Activated naive CD8-positive, alpha-beta T cell treated with anti-CD3 and anti-CD28 coated beads for 36 hours (primary cell): ENCODE results near the gene SLC6A11. TPM values are rescaled to one million over a fixed set of nuclear protein-coding genes. Genes with fewer than 3 reads are reported as not detected.
A peak's percentile ranks its signal among the peaks of the same experiment; 100 is the strongest.

Source experiments
- DNase-seq: peaks from one replicate; pipeline ENCODE4 v3.0.0; 2021
- H3K27ac Mint-ChIP-seq: one replicate; pipeline ENCODE4 v1.8.0; 2022; ENCODE audit warnings: mild to moderate bottlenecking, moderate library complexity, mixed read lengths
- H3K27me3 Mint-ChIP-seq: one replicate; pipeline ENCODE4 v1.8.0; 2022; ENCODE audit warnings: mild to moderate bottlenecking, mixed read lengths
- H3K36me3 Mint-ChIP-seq: one replicate; pipeline ENCODE4 v1.8.0; 2021; ENCODE audit warnings: mild to moderate bottlenecking, mixed read lengths
- H3K4me1 Mint-ChIP-seq: one replicate; pipeline ENCODE4 v1.8.0; 2021; ENCODE audit warnings: mixed read lengths
- H3K4me3 Mint-ChIP-seq: one replicate; pipeline ENCODE4 v1.8.0; 2022; ENCODE audit warnings: mild to moderate bottlenecking, moderate library complexity, mixed read lengths
- H3K9me3 Mint-ChIP-seq: one replicate; pipeline ENCODE4 v1.8.0; 2022; ENCODE audit warnings: mixed read lengths
- total RNA-seq, 2 experiments: library from RNA; stranded (reverse); gene quantifications; one replicate each; pipeline ENCODE4 v1.2.3, GENCODE V29; 2021

SLC6A11 gene
- total RNA-seq, 2 experiments from 2014 or later, result not detected

GRCh38 chr3:10845001-10845761 is 29.2 kb downstream of the SLC6A11 start:
- Mint-ChIP-seq H3K27me3 (peaks cover 10% of the 10 kb centered on the region), H3K36me3 (no peaks in the 10 kb centered on the region), H3K27ac (no peak overlapping the region), H3K4me1 (peaks cover 6% of the 10 kb centered on the region), H3K9me3 (no peaks in the 10 kb centered on the region), H3K4me3 (no peak overlapping the region)
- DNase-seq, result no peak

DNA sequence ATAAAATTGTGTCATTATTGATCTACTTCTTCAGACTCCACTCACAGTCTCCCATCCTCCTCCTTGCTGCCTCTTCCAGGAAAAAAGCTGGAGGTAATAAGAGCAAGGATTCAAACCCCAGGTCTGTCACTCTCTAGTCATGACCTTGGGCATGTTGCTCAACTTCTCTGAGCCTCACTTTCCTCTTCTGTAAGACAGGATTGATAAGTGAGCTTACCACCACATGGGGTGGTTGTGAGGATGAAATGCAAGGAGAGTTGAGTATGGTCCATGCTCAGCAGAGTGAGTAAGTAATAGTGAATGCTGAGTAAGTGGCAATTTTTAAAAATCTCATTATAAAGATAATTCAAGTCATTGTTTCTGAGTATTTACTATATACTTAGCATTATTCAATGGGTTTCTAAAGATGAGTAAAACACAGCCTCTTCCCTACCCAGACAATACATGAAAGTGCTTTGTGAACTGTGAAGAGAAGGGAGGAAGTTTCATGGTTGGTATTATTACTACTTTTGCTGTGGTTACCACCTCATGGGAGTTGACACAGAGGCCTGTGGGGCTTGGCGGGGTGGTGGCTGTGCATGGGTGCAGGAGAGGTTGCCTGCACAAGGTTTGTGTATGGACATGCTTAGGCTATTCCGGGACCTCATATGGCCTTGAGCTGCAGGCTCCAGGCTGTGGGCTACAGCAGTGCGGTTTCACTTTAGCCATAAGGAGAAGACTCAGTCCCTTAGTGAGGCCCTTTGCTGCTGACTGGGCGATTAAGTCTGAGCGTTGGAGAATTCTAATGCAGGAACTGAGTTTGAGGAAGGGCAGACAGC is 30.0 kb downstream of the SLC6A11 start:
- Mint-ChIP-seq H3K27me3 (peaks cover 10% of the 10 kb centered on the region), H3K4me1 (peaks cover 6% of the 10 kb centered on the region), H3K27ac (no peak overlapping the region), H3K9me3 (no peaks in the 10 kb centered on the region), H3K36me3 (no peaks in the 10 kb centered on the region), H3K4me3 (no peak overlapping the region)
- no peak for DNase-seq

DNA sequence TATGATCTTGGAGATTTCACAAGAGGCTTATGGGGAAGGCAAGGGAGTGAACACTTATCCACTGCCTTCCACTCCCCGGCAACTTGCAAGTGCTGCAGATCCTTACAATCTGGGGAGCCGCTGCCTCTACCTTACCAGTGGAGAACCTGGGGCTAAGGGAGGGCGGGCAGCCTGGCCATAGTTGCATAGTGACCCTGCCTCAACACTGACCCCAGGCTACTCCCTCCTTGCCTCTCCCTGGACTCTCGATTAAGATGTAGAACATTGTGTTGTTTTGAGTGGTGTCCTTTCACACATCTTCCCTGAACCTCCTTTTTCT is 30.6 kb downstream of the SLC6A11 start:
- no peaks in the 10 kb centered on the region for H3K36me3 Mint-ChIP-seq
- DNase-seq, result no peak
- no peaks in the 10 kb centered on the region for H3K9me3 Mint-ChIP-seq
- no peak overlapping the region for H3K27ac Mint-ChIP-seq
- peaks cover 10% of the 10 kb centered on the region for H3K27me3 Mint-ChIP-seq
- peaks cover 6% of the 10 kb centered on the region for H3K4me1 Mint-ChIP-seq
- no peak overlapping the region for H3K4me3 Mint-ChIP-seq

- Mint-ChIP-seq H3K27me3 (peaks cover 10% of the 10 kb centered on the region), H3K4me3 (no peak overlapping the region), H3K9me3 (no peaks in the 10 kb centered on the region), H3K27ac (no peak overlapping the region), H3K4me1 (peaks cover 6% of the 10 kb centered on the region), H3K36me3 (no peaks in the 10 kb centered on the region)
- DNase-seq, result peak; percentile 23
These were observed 32.2 kb downstream of the SLC6A11 start for GRCh38 chr3:10848261-10848660.

GRCh38 chr3:10852066-10852808 is 36.2 kb downstream of the SLC6A11 start:
- Mint-ChIP-seq H3K4me3 (no peak overlapping the region), H3K27me3 (peaks cover 8% of the 10 kb centered on the region), H3K36me3 (no peaks in the 10 kb centered on the region), H3K4me1 (peaks cover 2% of the 10 kb centered on the region), H3K9me3 (no peaks in the 10 kb centered on the region), H3K27ac (no peak overlapping the region)
- DNase-seq, result no peak

DNA sequence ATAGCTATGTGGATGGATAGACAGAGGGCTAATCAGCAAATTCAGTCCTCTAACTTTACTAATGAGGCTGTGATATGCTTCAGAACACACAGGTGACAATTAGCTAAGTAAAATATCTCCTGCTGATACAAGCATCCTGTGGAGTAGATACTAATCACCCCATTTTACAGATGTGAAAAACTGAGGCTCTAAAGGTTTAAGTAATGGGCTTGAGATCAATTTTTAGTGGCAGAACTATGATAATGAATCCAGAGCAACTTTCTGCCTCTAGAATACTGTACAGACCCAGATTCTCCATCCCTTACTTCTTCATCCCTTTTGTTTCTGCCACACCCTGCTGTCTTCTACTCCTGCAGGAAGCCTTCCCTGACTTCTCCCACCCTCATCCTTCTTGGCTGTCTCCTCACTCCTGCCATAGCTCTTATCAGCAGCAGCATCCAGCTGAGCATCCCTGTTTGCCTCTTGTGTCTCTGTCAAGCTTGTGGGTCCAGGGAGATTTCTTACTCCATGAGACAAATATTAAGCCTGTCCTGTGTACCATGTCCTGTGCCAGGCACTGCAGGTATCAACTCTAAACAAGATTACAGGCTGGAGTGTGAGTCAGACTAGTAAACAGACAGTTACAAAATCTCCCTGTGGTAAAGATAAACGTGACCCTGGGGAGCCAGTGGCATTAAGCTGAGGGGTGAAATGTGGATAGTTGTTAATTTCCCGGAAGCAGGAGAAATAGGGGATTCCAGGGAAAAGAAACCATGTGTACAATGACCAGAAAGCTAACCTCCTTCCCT is 39.2 kb downstream of the SLC6A11 start:
- no peaks in the 10 kb centered on the region for H3K9me3 Mint-ChIP-seq
- no peaks in the 10 kb centered on the region for H3K36me3 Mint-ChIP-seq
- H3K4me3 Mint-ChIP-seq, result no peak overlapping the region
- H3K4me1 Mint-ChIP-seq, result no peaks in the 10 kb centered on the region
- no peak for DNase-seq
- H3K27me3 Mint-ChIP-seq, result peaks cover 20% of the 10 kb centered on the region
- no peak overlapping the region for H3K27ac Mint-ChIP-seq

GRCh38 chr3:10855871-10856662 is 40.0 kb downstream of the SLC6A11 start:
- DNase-seq, result no peak
- Mint-ChIP-seq H3K27ac (no peak overlapping the region), H3K27me3 (peaks cover 22% of the 10 kb centered on the region), H3K4me3 (no peak overlapping the region), H3K36me3 (no peaks in the 10 kb centered on the region), H3K4me1 (no peaks in the 10 kb centered on the region), H3K9me3 (no peaks in the 10 kb centered on the region)

- Mint-ChIP-seq H3K9me3 (no peaks in the 10 kb centered on the region), H3K36me3 (no peaks in the 10 kb centered on the region), H3K4me1 (no peaks in the 10 kb centered on the region), H3K27ac (no peak overlapping the region), H3K4me3 (no peak overlapping the region), H3K27me3 (peaks cover 22% of the 10 kb centered on the region)
- DNase-seq, result no peak
These were observed 41.2 kb downstream of the SLC6A11 start for GRCh38 chr3:10857235-10857634.

- H3K27me3 Mint-ChIP-seq, result peaks cover 22% of the 10 kb centered on the region
- no peaks in the 10 kb centered on the region for H3K36me3 Mint-ChIP-seq
- no peaks in the 10 kb centered on the region for H3K4me1 Mint-ChIP-seq
- H3K9me3 Mint-ChIP-seq, result no peaks in the 10 kb centered on the region
- no peak overlapping the region for H3K4me3 Mint-ChIP-seq
- no peak overlapping the region for H3K27ac Mint-ChIP-seq
- DNase-seq, result no peak
These were observed 42.1 kb downstream of the SLC6A11 start for GRCh38 chr3:10858091-10858490.

DNA sequence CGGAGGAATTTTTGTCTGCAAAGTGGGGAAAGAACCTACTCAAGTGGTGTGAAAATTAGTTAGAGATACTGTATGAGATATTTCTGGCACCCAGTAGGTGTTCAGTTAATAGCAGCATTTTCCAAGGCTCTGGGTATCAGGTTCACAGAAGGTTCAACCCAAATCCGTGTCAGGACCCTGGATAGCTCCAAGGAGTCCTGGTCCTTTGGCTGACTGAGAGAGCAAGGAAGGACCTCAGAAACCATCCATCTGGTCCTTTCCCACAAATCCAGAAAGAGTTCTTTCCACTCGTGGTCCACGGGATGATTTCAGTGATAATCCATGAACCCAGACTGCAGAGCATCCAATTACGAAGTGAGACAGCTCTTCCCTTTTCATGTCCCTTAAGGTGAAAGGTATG is 51.4 kb downstream of the SLC6A11 start:
- H3K4me3 Mint-ChIP-seq, result no peak overlapping the region
- no peak for DNase-seq
- no peak overlapping the region for H3K27ac Mint-ChIP-seq
- no peaks in the 10 kb centered on the region for H3K4me1 Mint-ChIP-seq
- no peaks in the 10 kb centered on the region for H3K36me3 Mint-ChIP-seq
- no peaks in the 10 kb centered on the region for H3K9me3 Mint-ChIP-seq
- peaks cover 5% of the 10 kb centered on the region for H3K27me3 Mint-ChIP-seq

DNA sequence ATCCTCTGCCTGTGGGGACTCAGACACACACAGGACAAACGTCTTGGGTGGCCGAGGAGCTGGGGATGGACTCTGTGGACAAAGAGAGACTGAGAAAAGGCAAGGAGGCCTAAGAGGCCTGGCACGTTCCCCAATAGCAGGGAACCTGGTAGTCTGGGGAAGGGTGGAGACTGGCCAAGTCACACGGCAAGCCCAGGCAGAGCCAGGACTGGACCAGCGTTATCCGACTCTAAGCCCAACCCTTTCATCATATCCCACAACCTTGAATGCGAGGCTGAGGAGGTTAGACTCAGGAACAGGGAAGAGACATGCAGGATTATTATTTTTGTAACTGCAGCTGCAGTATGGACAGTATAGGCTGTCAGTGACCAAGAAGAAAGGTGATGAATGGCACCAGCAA is 53.4 kb downstream of the SLC6A11 start:
- no peak for DNase-seq
- H3K9me3 Mint-ChIP-seq, result no peaks in the 10 kb centered on the region
- H3K4me1 Mint-ChIP-seq, result no peaks in the 10 kb centered on the region
- no peaks in the 10 kb centered on the region for H3K36me3 Mint-ChIP-seq
- H3K4me3 Mint-ChIP-seq, result no peak overlapping the region
- peaks cover 8% of the 10 kb centered on the region for H3K27me3 Mint-ChIP-seq
- no peak overlapping the region for H3K27ac Mint-ChIP-seq

GRCh38 chr3:10870296-10870695 is 54.3 kb downstream of the SLC6A11 start:
- Mint-ChIP-seq H3K9me3 (no peaks in the 10 kb centered on the region), H3K27ac (no peak overlapping the region), H3K4me1 (no peaks in the 10 kb centered on the region), H3K36me3 (no peaks in the 10 kb centered on the region), H3K4me3 (no peak overlapping the region), H3K27me3 (peaks cover 8% of the 10 kb centered on the region)
- no peak for DNase-seq

- peaks cover 8% of the 10 kb centered on the region for H3K27me3 Mint-ChIP-seq
- no peak overlapping the region for H3K4me3 Mint-ChIP-seq
- no peak for DNase-seq
- H3K4me1 Mint-ChIP-seq, result no peaks in the 10 kb centered on the region
- H3K36me3 Mint-ChIP-seq, result no peaks in the 10 kb centered on the region
- no peaks in the 10 kb centered on the region for H3K9me3 Mint-ChIP-seq
- no peak overlapping the region for H3K27ac Mint-ChIP-seq
These were observed 57.4 kb downstream of the SLC6A11 start for GRCh38 chr3:10873415-10873814.

DNA sequence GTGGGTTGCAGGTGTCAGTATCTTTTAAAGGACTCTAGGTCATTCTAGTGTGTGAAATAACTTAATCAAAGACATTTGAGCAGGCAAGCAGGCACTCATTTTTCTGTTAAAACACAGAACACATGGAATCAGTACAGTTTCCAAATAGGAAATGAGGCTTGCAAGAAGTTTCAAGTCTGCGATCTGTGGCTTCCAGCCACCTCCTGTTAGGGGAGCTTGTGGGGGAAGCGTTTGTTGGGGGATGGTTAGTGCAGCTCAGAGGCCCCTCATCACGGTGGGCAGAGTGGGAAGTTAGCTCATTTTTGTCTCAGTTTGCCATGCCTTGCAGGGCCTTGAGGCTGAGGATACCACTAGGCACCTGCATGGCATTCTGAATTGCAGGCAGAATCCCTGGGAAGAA is 59.9 kb downstream of the SLC6A11 start:
- Mint-ChIP-seq H3K4me3 (no peak overlapping the region), H3K27me3 (peaks cover 5% of the 10 kb centered on the region), H3K36me3 (no peaks in the 10 kb centered on the region), H3K4me1 (no peaks in the 10 kb centered on the region), H3K9me3 (no peaks in the 10 kb centered on the region), H3K27ac (no peak overlapping the region)
- no peak for DNase-seq
